HepG2 (cell line): Measurements from ENCODE around the gene SINHCAF. TPM values are rescaled to one million over a fixed set of nuclear protein-coding genes. Genes with fewer than 3 reads are reported as not detected.

Experiments
- CCDC6 ChIP-seq: sonication (generic); formaldehyde crosslinking; IDR thresholded peaks from 2 replicates; pipeline ENCODE4 v1.8.1; 2022; ENCODE audit warnings: mild to moderate bottlenecking, missing genetic modification reagents, moderate library complexity
- GLI4 ChIP-seq: sonication (generic); formaldehyde crosslinking; IDR thresholded peaks from 2 replicates; pipeline ENCODE4 v1.5.1; 2020; ENCODE audit warnings: missing genetic modification reagents, mild to moderate bottlenecking, moderate library complexity, borderline replicate concordance
- MAFG ChIP-seq: sonication (generic); formaldehyde crosslinking; IDR thresholded peaks from 2 replicates; pipeline ENCODE4 v1.5.1; 2020; ENCODE audit warnings: mild to moderate bottlenecking, missing genetic modification reagents
- MIER3 ChIP-seq: IDR thresholded peaks from 2 replicates; pipeline ENCODE4 v1.6.1; 2016; ENCODE audit warnings: missing compliant biosample characterization, borderline replicate concordance
- NFKBIZ ChIP-seq: IDR thresholded peaks from 2 replicates; pipeline ENCODE4 v1.6.1; 2018; ENCODE audit warnings: missing genetic modification reagents, missing compliant biosample characterization
- ZBTB1 ChIP-seq: sonication (generic); formaldehyde crosslinking; IDR thresholded peaks from 2 replicates; pipeline ENCODE4 v1.4.0; 2020; ENCODE audit warnings: missing genetic modification reagents, borderline replicate concordance
- ZNF317 ChIP-seq: sonication (generic); formaldehyde crosslinking; IDR thresholded peaks from 2 replicates; pipeline ENCODE4 v1.5.0; 2020; ENCODE audit warnings: mild to moderate bottlenecking, missing genetic modification reagents
- ZNF468 ChIP-seq: sonication (generic); formaldehyde crosslinking; IDR thresholded peaks from 2 replicates; pipeline ENCODE4 v1.8.0; 2022; ENCODE audit warnings: mild to moderate bottlenecking, moderate library complexity, missing genetic modification reagents
- ZNF737 ChIP-seq: sonication (generic); formaldehyde crosslinking; IDR thresholded peaks from 2 replicates; pipeline ENCODE4 v1.5.0; 2020; ENCODE audit warnings: missing genetic modification reagents, mild to moderate bottlenecking, borderline replicate concordance
- polyA plus RNA-seq, 8 experiments: library from polyadenylated mRNA; depleted of rRNA in 3 of 8; stranded (reverse) in 7 of 8; unstranded in 1 of 8; fragments of >200 nt; fragmentation: Illumina TruSeq in 4 of 8; extraction: Trizol in 4 of 8; gene quantifications; 2 replicates each; pipeline versions ENCODE4 v1.2.1 to v1.2.3, GENCODE V29; 2011 to 2016; ENCODE audit warnings: low read depth in 4 of 8, missing spikeins in 1 of 8, mixed read lengths in 1 of 8; ENCODE audit not compliant: insufficient read depth in 1 of 8
- total RNA-seq, 5 experiments: library from RNA; depleted of rRNA; stranded (reverse); fragments of >200 nt; fragmentation: Illumina TruSeq; extraction: Trizol; gene quantifications; 2 replicates each; pipeline ENCODE4 v1.2.3, GENCODE V29; 2016; ENCODE audit warnings: low read depth in 1 of 5
- TF ChIP-seq, protein P1 (sequence below): sonication (generic); formaldehyde crosslinking; IDR thresholded peaks from 2 replicates; pipeline ENCODE4 v1.4.0; 2020; ENCODE audit warnings: mild to moderate bottlenecking, missing genetic modification reagents, borderline replicate concordance
- TF ChIP-seq, protein P2 (sequence below): sonication (generic); formaldehyde crosslinking; IDR thresholded peaks from 2 replicates; pipeline ENCODE4 v1.4.0; 2020; ENCODE audit warnings: missing genetic modification reagents
- TF ChIP-seq, protein P3 (sequence below): sonication (generic); formaldehyde crosslinking; IDR thresholded peaks from one replicate; pipeline ENCODE4 v1.5.1; 2020; ENCODE audit warnings: mild to moderate bottlenecking, missing genetic modification reagents; ENCODE audit errors: not compliant biosample characterization

Gene SINHCAF
- total and polyA plus RNA-seq, 2 of the 13 experiments (the other 11 are each of a cell fraction or from before 2014, with no cell fraction given), result 54.6 to 97.8 TPM

DNA sequence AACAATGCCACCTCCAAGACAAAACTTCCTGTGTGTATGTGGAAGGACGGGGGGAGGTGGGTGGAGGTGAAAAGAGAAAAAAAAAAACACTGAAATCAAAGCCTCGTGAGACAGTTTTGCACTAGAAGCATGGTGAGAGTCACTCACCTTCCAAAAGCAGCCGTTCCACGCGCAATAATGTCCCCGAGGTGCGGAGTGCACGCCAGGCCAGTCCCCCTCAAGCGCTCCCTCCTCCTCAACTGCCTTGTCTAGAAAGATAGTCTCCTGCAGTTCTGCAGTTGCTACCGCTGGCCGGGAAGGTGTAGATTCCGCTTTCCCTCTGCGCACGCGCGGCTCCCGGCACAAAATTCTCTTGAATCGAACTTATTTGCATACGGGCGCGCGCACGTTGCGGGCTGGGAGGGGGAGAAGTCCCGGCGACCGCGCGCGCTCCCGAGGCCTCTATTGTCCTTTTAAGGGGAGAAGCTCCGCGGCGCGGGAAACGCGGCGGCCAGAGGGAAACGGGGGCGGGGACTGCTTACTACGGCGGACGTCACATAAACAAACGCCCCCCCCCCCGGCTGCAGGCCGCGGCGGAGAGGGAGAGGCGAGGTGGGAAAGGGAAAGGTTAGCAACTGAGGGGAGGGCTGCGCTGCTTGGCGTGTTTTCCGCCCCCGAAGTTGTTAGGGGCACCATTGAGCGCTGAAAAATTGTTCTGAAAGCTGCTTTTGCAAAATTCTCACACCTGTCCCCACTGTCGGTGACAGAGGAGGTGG, at the start of gene SINHCAF (continued):
- TF ChIP-seq NFKBIZ (CRISPR knock-in tag) (peak; percentile 63; the same call in 1 of the 2 replicates), ZNF737 (CRISPR knock-in tag) (no peak), GLI4 (no peak), ZBTB1 (CRISPR knock-in tag) (no peak), CCDC6 (CRISPR knock-in tag) (no peak), ZNF468 (CRISPR knock-in tag) (no peak), MIER3 (CRISPR knock-in tag) (peak; percentile 21; the same call in 1 of the 2 replicates), MAFG (CRISPR knock-in tag) (no peak), ZNF317 (CRISPR knock-in tag) (no peak)
- TF ChIP-seq, protein P1, sequence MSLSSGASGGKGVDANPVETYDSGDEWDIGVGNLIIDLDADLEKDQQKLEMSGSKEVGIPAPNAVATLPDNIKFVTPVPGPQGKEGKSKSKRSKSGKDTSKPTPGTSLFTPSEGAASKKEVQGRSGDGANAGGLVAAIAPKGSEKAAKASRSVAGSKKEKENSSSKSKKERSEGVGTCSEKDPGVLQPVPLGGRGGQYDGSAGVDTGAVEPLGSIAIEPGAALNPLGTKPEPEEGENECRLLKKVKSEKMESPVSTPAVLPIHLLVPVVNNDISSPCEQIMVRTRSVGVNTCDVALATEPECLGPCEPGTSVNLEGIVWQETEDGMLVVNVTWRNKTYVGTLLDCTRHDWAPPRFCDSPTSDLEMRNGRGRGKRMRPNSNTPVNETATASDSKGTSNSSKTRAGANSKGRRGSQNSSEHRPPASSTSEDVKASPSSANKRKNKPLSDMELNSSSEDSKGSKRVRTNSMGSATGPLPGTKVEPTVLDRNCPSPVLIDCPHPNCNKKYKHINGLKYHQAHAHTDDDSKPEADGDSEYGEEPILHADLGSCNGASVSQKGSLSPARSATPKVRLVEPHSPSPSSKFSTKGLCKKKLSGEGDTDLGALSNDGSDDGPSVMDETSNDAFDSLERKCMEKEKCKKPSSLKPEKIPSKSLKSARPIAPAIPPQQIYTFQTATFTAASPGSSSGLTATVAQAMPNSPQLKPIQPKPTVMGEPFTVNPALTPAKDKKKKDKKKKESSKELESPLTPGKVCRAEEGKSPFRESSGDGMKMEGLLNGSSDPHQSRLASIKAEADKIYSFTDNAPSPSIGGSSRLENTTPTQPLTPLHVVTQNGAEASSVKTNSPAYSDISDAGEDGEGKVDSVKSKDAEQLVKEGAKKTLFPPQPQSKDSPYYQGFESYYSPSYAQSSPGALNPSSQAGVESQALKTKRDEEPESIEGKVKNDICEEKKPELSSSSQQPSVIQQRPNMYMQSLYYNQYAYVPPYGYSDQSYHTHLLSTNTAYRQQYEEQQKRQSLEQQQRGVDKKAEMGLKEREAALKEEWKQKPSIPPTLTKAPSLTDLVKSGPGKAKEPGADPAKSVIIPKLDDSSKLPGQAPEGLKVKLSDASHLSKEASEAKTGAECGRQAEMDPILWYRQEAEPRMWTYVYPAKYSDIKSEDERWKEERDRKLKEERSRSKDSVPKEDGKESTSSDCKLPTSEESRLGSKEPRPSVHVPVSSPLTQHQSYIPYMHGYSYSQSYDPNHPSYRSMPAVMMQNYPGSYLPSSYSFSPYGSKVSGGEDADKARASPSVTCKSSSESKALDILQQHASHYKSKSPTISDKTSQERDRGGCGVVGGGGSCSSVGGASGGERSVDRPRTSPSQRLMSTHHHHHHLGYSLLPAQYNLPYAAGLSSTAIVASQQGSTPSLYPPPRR (CRISPR knock-in tag), result no peak
- TF ChIP-seq, protein P2, sequence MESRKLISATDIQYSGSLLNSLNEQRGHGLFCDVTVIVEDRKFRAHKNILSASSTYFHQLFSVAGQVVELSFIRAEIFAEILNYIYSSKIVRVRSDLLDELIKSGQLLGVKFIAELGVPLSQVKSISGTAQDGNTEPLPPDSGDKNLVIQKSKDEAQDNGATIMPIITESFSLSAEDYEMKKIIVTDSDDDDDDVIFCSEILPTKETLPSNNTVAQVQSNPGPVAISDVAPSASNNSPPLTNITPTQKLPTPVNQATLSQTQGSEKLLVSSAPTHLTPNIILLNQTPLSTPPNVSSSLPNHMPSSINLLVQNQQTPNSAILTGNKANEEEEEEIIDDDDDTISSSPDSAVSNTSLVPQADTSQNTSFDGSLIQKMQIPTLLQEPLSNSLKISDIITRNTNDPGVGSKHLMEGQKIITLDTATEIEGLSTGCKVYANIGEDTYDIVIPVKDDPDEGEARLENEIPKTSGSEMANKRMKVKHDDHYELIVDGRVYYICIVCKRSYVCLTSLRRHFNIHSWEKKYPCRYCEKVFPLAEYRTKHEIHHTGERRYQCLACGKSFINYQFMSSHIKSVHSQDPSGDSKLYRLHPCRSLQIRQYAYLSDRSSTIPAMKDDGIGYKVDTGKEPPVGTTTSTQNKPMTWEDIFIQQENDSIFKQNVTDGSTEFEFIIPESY (CRISPR knock-in tag), result no peak
- TF ChIP-seq, protein P3, sequence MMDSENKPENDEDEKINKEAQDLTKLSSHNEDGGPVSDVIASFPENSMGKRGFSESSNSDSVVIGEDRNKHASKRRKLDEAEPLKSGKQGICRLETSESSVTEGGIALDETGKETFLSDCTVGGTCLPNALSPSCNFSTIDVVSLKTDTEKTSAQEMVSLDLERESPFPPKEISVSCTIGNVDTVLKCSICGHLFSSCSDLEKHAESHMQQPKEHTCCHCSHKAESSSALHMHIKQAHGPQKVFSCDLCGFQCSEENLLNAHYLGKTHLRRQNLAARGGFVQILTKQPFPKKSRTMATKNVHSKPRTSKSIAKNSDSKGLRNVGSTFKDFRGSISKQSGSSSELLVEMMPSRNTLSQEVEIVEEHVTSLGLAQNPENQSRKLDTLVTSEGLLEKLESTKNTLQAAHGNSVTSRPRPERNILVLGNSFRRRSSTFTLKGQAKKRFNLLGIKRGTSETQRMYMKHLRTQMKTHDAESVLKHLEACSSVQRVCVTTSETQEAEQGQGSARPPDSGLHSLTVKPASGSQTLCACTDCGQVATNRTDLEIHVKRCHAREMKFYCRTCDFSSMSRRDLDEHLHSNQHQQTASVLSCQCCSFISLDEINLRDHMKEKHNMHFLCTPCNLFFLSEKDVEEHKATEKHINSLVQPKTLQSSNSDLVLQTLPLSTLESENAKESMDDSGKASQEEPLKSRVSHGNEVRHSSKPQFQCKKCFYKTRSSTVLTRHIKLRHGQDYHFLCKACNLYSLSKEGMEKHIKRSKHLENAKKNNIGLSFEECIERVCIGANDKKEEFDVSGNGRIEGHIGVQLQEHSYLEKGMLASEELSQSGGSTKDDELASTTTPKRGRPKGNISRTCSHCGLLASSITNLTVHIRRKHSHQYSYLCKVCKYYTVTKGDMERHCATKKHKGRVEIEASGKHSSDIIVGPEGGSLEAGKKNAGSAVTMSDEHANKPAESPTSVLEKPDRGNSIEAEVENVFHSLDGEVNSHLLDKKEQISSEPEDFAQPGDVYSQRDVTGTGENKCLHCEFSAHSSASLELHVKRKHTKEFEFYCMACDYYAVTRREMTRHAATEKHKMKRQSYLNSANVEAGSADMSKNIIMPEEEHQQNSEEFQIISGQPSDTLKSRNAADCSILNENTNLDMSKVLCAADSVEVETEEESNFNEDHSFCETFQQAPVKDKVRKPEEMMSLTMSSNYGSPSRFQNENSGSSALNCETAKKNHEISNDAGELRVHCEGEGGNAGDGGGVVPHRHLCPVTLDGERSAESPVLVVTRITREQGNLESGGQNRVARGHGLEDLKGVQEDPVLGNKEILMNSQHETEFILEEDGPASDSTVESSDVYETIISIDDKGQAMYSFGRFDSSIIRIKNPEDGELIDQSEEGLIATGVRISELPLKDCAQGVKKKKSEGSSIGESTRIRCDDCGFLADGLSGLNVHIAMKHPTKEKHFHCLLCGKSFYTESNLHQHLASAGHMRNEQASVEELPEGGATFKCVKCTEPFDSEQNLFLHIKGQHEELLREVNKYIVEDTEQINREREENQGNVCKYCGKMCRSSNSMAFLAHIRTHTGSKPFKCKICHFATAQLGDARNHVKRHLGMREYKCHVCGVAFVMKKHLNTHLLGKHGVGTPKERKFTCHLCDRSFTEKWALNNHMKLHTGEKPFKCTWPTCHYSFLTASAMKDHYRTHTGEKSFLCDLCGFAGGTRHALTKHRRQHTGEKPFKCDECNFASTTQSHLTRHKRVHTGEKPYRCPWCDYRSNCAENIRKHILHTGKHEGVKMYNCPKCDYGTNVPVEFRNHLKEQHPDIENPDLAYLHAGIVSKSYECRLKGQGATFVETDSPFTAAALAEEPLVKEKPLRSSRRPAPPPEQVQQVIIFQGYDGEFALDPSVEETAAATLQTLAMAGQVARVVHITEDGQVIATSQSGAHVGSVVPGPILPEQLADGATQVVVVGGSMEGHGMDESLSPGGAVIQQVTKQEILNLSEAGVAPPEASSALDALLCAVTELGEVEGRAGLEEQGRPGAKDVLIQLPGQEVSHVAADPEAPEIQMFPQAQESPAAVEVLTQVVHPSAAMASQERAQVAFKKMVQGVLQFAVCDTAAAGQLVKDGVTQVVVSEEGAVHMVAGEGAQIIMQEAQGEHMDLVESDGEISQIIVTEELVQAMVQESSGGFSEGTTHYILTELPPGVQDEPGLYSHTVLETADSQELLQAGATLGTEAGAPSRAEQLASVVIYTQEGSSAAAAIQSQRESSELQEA (CRISPR knock-in tag), result no peak
